Kidney capillary endothelial cell (primary cell): ENCODE data around the gene TSFM.
"Not testable (repeated sequence)": the region's sequence is repeated elsewhere in the genome, so short reads cannot be mapped to it uniquely, and the experiment has no call there.

Experiments used
- DNase-seq: peaks from one replicate; pipeline ENCODE4 v3.0.0-alpha.2; 2018; ENCODE audit warnings: low spot score

TSFM gene

GRCh38 chr12:57763881-57764661 is 18.5 kb upstream of the TSFM start:
- DNase-seq, result no peak

- DNase-seq, result no peak
Observed at GRCh38 chr12:57764662-57765002, 18.0 kb upstream of the TSFM start.

GRCh38 chr12:57765003-57765697 is 17.4 kb upstream of the TSFM start:
- no peak for DNase-seq

- no peak for DNase-seq
Observed at GRCh38 chr12:57765698-57766463, 16.7 kb upstream of the TSFM start.

GRCh38 chr12:57766464-57767304 is 15.9 kb upstream of the TSFM start, which contains the start of gene CYP27B1:
Gene CYP27B1, minus strand, starts transcription at chr12:57767078. Its CDS starts 37 bp downstream, at chr12:57767041.
- DNase-seq, result no peak

GRCh38 chr12:57767305-57767698 is 15.3 kb upstream of the TSFM start:
- no peak for DNase-seq

- no peak for DNase-seq
Observed at GRCh38 chr12:57767876-57768275, 14.7 kb upstream of the TSFM start.

GRCh38 chr12:57769594-57769993 is 13.0 kb upstream of the TSFM start:
- no peak for DNase-seq

GRCh38 chr12:57770734-57771133 is 11.9 kb upstream of the TSFM start:
- no peak for DNase-seq

- peak; percentile 81 for DNase-seq
Observed at GRCh38 chr12:57771236-57771872, 11.2 kb upstream of the TSFM start.

- DNase-seq, result peak; percentile 92
Observed at GRCh38 chr12:57771873-57772428, 10.6 kb upstream of the TSFM start, which contains the start of gene METTL1. Gene METTL1, minus strand, starts transcription at chr12:57772105. Its CDS starts 22 bp downstream, at chr12:57772083.

GRCh38 chr12:57772429-57773322 is 9.9 kb upstream of the TSFM start, which contains the start of gene EEF1AKMT3:
Gene EEF1AKMT3, plus strand, starts transcription at chr12:57772614. Its CDS starts 111 bp downstream, at chr12:57772725.
- no peak for DNase-seq

GRCh38 chr12:57774634-57775033 is 8.0 kb upstream of the TSFM start:
- DNase-seq, result not testable (repeated sequence)

GRCh38 chr12:57775044-57775443 is 7.5 kb upstream of the TSFM start:
- DNase-seq, result no peak

GRCh38 chr12:57775563-57776246 is 6.9 kb upstream of the TSFM start:
- DNase-seq, result no peak

- DNase-seq, result no peak
Observed at GRCh38 chr12:57776247-57776587, 6.4 kb upstream of the TSFM start.

GRCh38 chr12:57777367-57777766 is 5.2 kb upstream of the TSFM start:
- DNase-seq, result no peak

GRCh38 chr12:57777911-57778310 is 4.7 kb upstream of the TSFM start:
- DNase-seq, result no peak

- no peak for DNase-seq
Observed at GRCh38 chr12:57779736-57780135, 2.9 kb upstream of the TSFM start.
